ENCODE measurements around the gene HMOX1.

The HMOX1 gene, protein sequence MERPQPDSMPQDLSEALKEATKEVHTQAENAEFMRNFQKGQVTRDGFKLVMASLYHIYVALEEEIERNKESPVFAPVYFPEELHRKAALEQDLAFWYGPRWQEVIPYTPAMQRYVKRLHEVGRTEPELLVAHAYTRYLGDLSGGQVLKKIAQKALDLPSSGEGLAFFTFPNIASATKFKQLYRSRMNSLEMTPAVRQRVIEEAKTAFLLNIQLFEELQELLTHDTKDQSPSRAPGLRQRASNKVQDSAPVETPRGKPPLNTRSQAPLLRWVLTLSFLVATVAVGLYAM

DNA sequence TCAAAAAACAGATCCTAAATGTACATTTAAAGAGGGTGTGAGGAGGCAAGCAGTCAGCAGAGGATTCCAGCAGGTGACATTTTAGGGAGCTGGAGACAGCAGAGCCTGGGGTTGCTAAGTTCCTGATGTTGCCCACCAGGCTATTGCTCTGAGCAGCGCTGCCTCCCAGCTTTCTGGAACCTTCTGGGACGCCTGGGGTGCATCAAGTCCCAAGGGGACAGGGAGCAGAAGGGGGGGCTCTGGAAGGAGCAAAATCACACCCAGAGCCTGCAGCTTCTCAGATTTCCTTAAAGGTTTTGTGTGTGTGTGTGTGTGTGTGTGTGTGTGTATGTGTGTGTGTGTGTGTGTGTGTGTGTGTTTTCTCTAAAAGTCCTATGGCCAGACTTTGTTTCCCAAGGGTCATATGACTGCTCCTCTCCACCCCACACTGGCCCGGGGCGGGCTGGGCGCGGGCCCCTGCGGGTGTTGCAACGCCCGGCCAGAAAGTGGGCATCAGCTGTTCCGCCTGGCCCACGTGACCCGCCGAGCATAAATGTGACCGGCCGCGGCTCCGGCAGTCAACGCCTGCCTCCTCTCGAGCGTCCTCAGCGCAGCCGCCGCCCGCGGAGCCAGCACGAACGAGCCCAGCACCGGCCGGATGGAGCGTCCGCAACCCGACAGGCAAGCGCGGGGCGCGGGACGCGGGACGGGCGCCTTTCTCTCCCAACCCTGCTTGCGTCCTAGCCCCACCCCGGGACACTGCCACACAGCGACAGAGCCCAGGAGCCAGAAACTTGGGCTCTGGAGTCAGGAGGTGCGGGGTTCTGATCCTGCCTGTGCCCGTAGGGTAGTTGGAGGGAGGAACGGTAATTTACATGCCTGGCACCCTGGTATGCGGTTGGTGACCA lies at the start of gene HMOX1:
HMOX1 (plus strand) TSS at position 560 of the 887 bp plus-strand sequence; CDS start at position 638, 78 bp downstream.
- DNase-seq (ENCODE audit: low read depth in 2 of 2), result peak in 1 of 2 donors; percentile 22

DNA sequence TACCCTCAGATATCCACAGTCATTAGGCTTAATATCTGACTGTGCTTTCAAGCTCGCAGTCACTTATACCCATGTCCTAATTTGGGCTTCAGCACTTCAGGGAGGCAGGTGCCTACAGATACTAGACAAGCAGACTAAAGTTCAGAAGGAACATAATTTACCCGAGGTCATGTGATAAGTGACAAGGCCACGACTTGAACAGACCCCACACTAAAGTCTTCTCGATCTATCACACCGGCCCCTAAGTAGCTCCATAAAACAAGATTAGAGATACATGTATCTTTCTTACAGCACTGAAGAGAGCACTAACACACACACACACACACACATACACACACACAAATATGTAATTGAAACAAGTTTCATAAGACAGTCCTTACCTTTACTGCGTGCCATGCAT lies 48.6 kb upstream of the HMOX1 start:
- DNase-seq (ENCODE audit: low read depth in 2 of 2), result no peak

DNA sequence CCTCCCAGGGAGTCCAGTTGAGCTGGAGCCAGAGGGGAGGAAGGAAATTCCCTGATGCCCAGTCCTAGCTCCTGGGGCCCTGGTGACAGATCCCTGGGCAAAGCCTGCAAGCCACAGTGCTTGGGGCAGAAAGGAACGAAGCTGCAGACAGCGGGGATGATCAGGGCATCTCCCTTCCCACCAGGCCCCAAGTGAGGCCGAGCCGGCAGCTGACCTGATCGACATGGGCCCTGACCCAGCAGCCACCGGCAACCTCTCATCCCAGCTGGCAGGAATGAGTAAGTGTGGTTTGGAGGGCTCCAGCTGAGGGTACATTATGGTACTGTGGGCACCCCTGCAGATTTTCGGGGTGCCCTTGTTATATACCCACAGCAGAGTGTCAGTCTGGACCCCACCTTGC lies 47.7 kb upstream of the HMOX1 start:
- DNase-seq (ENCODE audit: low read depth in 2 of 2), result no peak

DNA sequence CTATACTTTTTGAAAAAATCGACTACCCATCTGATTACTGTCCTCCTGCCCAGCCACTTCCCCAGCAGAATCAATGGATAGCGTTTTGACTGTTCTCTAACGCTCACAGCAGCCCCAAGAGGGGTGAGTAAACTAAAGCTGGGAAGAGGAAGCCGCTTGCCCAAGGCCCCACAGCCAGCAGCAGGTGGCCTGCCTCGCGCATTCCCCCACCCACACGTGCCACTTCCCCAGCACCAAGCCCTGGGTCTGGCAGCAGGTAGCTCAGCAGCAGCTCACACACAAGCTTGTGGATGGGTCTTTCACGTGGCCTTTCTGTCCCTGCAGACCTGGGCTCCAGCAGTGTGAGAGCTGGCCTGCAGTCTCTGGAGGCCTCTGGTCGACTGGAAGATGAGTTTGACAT lies 46.9 kb upstream of the HMOX1 start:
- no peak for DNase-seq (ENCODE audit: low read depth in 2 of 2)

DNA sequence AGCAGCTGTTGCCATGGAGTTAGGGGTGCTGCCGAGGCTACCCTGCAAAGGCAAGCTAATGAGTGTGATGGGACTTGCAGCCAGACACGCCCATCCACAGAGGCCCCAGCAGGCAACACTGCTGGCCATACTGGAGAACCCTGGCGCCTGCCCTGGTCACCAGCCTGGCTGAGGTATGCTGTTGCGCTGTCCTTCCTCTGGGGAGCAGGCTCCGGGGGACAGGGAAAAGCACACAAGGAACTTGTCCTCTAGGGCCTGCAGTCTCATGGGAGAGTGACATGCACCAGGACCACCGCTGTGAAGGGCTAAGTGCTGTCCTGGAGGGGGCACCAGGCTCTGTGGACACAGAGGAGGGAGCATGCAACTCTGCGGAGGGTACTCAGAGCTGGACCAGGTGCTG lies 45.4 kb upstream of the HMOX1 start:
- no peak for DNase-seq (ENCODE audit: low read depth in 2 of 2)

DNA sequence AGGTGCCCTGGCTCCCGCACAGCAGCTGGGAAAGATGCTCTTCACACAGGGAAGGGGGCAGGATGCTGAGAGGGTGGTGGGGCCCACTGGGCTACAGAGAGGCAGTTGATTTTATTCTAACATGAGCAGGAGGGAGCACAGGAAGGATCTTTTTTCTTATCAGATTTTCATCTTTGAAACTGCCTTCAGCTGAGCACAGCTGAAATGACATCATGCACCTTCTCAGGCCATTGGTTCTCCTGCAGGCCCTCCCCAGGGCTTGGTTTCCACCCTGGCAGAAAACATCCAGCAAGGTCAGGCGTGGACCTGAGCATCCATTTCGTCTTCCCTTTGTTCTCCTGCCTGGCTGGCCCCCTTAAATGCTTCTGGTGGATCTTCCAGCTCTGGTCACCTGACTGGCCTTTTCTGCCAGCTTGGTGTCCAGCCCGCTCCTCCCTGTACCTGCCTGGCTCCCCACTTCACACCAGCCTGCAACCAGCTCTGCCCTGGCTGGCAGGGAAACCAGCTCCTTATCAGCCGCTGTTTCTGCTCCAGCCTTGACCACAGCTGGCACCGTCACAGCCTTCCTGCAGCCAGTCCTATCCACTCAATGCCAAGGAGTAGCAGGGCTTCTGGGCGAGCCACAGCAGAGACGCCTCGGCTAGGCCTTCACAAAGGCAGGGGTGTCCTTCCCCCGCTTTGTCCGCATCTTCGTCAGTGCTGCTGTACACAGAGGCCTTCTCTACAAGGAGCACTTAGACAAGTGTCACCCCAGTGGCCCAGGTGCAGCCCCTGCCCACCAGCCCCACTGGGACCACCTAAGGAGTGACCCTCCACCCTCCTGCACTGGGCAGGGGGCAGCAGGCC lies 44.7 kb upstream of the HMOX1 start:
- DNase-seq (ENCODE audit: low read depth in 2 of 2), result no peak

DNA sequence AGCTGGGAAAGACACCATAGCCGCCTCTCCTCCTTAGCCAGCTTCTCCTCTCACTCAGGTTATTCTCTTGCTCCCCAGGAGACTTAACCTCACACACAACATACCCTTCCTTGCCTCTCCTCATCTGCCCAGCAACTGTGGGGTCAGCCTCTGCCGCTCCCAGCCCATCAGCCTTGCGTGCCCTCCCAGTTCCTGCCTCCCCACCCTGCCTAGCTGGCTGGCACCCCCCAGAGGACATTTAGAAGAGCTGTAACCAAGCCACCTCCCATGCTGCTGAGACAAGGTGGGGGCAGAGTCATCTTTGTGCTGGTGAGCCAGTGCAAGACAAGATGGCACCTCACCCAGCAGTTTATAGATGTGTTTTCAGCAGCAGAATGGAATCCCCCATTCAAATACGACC lies 43.0 kb upstream of the HMOX1 start:
- DNase-seq (ENCODE audit: low read depth in 2 of 2), result no peak

DNA sequence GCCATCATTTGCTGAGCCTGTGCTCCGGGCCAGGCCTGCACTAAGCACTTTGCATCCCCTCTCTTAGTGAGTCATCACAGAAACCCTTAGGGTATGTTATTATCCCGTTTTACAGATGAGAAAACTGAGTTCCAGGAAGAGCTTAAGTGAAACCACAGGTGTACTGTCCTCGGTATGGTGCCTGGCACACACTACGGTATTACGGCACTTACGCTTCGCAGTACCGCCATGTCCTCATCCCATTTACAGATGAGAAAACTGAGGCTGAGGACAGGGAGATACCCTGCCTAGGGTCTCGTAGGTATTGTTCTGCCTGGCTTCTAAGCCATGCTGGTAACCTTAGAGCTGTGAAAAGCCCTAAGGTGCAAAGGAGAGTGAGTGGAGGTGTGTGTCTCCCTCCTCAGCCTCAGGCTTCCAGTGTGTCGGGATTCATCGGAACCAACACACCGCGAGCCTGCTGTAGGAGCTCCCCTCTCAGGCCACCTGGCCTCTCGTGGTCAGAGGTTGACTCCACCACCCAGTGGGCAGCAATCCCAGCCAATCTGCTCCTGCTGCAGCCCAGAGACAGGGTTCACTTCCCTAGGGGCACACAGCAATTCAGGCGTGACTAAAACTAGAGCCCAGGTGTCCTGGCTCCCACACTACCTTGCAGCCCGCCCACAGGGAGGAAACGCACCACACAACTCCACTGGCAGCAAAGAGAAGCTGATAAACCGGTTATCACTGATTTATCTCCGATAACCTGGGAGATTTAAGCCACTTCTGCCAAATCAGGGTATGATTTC lies 39.6 kb upstream of the HMOX1 start:
- DNase-seq (ENCODE audit: low read depth in 2 of 2), result no peak

DNA sequence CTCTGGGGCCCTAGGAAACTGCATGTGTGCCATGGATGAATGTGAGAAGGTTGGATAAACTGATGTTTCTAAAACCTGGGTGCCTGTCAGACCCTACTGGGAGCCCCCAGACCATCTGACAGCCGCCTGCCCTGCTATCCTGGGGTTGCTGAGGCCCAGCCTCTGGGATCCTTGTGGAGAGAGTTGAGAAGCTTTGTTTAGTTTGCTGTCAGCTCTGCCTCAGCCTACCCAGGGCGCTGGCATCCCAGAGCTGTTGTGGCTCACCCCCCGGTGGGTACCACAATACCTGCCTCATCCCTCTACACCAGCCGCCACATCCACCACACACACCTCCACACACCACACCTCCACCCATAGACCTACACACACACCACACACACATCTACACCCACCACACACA lies 38.5 kb upstream of the HMOX1 start:
- DNase-seq (ENCODE audit: low read depth in 2 of 2), result no peak

DNA sequence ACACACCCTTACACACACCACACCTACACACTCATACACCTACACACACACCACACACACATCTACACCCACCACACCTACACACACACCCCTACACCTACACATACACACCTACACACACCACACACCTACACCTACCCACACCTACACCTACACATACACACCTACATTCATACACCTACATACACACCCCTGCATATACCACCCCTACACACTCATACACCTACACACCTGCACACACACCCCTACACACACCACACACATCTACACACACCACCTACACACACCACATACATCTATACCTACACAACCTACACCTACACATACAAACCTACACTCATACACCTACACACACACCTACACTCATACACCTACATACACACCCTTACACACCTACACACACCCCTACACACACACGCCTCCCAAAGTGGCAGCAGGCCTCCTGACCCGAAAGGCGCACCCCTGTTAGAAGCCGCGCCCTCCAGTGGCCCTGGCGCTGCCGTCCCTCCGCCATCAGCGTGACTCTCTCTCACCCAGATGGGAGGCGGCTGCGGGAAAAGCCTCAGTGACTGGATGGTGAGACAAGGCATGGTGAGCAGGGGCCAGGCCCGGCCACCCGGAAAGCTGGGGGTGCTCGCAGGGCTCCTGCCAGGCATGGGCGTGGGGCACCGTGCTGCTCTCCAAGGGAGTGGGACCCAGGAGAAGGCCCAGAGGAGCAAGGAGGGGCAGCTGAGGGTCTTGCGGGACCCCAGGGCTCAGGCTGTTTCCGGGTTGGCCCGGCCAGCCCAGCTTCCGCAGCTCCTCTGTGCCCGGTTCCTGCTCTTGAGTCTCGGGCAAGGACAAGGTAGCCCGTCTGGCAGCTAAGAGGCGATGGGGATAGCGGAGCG lies 37.0 kb upstream of the HMOX1 start:
- DNase-seq (ENCODE audit: low read depth in 2 of 2), result no peak

DNA sequence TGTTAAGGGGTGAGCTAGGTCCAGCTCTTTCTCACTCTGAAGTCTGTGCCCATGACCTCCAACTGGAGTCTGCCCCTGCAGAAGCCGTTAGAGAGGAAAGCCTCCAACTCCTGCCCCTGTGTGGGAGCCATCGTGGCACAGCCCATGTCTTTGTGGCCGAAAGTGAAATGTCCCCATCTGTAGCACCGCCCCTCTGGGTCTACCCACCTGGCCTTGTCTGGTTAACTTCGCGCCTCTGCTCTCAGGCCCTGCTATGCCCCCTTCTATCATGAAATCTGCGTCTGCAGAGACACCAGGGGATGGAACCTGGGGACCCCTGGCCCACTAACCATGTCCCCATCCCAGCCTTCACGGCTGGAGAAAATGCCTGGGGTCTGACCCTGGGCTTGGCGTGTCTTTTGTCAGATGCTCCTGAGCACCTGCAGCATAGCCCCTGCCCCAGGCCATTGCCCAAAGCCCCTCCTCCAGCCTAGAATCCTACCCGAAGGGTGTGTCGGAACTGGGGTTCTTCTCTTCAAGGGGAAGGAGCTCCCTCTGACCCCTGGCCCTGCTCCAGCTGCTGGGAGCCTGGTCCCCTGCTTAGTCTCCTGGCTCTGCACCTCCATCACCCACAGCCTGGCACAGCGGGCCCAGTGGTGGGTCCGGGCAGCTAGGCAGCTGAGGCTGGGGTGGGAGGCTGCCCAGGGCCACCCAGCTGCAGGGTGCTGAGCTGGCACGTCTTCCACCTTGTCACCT lies 35.8 kb upstream of the HMOX1 start:
- no peak for DNase-seq (ENCODE audit: low read depth in 2 of 2)

DNA sequence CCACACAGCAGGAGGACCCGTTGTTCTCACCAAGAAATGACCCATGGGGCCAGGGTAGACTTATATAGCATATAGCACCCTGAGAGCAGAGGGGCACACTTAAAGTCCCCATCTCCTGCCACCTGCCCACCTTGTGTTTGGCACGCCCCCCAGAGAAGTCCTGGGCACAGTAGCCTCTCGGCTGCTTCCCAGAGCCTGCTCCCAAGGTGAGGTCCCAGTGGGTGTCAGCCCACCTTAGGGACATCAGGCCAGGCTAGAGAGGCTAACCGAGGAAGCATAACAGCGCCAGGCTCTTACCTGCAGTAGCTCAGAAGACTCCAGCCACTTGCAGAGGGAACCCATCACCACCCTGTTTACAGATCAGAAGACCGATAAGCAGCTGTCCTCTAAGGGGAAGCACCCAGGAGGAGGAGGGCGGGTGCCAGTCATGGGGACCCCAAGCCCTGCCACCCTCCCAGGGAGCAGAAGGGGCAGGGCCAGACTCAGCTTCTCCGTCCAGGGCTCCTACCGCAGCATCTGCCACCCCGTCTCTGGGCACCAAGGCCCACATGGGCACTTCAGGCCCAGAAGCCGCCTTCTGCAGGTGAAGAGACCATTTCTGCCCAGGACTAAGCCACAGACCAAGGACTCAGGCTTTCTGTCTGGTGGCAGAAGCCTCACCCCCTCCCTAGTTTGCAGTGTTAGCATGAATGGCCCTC lies 34.9 kb upstream of the HMOX1 start:
- DNase-seq (ENCODE audit: low read depth in 2 of 2), result no peak

DNA sequence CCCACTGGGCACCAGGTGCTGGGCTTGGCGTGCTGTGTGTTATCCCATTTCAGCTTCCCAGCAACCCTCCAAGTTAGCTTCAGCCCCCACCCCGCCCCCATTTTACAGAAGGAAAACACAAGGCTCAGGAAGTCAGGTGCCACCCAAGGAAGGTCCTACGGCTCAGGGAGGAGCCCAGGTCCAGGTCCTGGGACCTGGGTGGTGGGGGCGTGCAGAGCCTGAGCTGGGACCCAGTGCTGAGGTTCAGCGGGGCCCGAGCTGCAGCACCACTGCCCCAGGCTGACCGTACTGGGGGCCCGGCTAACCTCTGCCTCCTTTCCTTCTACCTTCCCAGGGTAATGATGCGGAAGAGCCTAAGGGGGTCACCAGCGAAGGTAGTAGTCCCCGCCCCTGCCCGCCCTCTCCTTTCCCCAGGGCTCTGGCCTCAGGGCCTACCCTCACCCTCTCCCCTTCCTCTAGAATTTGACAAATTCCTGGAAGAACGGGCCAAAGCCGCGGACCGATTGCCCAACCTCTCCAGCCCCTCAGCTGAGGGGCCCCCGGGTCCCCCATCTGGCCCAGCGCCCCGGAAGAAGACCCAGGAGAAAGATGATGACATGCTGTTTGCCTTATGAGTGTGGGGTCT lies 34.2 kb upstream of the HMOX1 start:
- DNase-seq (ENCODE audit: low read depth in 2 of 2), result no peak

DNA sequence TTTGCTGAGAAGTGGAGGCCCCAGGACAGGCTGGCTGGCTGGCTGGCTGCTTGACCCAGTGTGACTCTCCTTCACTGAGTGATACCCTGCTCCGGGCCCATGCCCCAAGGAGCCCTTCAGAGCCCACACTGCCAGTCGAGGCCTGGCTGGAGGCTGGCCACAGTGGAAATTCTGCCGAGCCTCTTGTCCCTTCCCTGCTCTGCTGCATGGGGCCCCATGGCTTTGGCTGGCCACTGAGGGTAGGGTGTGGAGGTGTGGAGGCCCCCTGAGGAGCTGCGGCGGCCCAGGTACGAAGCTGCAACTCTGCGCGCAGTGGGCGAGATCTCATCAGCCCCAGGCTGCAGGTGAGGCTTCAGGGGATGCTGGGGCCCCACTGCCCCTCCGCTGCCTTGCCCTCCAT lies 33.4 kb upstream of the HMOX1 start:
- DNase-seq (ENCODE audit: low read depth in 2 of 2), result no peak

DNA sequence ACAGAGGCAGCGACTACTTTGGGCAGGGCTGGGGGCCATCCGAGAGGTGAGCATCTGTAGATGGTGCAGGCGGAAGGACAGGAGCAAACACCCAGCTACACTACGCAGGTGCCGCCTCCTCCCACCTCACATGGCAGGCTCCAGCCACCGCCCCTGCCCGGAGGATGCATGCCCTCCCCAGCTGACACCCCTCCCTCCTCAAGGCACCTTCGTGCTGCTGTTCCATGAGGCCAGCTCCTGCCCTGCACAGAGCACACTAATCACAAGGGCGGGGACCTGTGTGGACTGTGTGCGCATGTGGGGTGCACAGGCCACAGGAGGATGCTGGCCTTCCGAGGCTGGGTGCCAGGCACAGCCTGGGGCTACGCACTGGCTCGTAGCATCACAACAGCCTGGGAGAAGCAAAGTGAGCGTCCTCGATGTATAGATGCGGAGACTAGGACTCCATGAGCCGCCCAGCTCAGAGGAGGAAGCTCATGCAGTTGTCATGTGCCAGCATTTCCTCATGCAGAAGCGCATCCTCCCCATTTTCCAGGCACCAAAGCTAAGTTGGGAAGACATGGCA lies 32.8 kb upstream of the HMOX1 start:
- DNase-seq (ENCODE audit: low read depth in 2 of 2), result no peak

DNA sequence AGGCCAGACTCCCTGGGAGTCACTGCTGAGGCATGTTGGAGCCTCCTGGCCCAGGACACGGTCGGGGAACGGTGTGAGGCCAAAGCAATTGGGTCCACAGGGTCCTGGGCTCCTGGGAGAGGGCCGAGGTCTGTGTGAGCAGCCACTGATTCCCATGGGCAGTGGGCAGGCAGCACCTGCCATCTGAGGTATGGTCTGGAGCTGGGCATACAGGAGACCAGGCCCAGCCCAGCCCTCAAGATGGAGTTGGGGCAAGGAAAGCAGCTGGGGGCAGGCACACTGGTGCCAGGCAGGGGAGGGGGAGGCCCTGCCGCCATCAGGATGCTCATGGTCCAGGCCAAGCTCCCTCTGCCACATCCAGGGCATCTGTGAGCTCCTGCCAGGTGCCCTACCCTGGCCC lies 32.2 kb upstream of the HMOX1 start:
- DNase-seq (ENCODE audit: low read depth in 2 of 2), result no peak

DNA sequence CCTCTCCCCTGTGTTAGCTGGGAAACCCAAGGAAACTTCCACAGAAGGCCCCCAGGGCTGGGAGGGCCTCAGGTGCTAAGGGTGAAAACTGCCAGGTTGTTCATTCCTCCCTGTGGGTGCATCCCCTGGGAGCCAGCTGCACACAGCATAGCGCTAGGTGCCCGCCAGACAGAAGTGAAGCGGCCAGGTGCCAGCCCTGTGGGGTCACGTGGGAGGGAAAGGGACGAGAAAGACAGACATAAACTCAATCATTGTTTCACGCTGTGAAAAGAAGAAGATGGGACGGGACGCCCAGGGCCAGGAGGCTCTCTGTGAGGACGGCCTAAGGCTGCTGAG lies 31.6 kb upstream of the HMOX1 start:
- no peak for DNase-seq (ENCODE audit: low read depth in 2 of 2)

DNA sequence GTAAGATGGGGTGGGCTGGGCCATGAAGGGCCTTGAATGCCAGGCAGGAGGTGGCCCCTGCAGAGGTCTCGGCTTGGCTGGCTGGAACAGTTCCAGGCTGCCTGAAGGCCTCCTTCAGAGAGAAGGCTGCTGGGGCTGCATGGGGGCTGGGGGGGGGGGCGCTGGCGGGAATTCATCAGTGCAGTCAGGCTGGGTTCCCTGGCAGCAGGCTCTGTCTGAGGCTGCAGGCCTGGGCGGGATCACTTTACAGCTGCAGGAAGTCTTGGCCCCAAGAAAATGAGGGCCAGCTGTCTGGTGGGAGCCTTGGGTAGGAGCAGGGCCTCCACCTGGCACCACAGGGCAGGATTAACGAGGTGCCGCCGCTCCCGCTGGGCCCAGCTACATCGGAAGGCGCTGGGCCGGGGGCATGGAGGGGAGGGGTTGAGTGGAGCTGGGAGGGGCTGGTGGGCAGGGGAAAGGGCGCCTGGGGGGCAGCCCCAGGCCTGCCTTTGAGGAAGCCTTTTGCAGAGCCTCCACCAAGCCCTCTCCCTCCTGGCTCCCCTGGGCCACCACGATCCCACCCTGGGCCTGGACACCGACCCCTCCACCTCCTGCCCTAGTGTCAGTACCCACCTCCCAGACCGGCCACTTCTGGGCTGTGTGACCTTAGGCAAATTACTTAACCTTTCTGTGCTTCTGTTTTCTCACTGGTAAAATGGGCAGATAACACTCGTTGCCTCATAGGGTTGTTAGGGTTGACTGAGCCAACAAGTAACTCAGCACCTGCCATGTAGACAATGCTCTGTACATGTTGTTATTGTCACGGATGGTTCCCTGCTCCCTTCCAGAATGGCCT lies 31.0 kb upstream of the HMOX1 start:
- no peak for DNase-seq (ENCODE audit: low read depth in 2 of 2)
